Dermis blood vessel endothelial cell (primary cell): ENCODE results near the gene SLFN12. TPM values are rescaled to one million over a fixed set of nuclear protein-coding genes. Genes with fewer than 3 reads are reported as not detected.
"Not testable (repeated sequence)": the region's sequence is repeated elsewhere in the genome, so short reads cannot be mapped to it uniquely, and the experiment has no call there.

ENCODE experiments used
- DNase-seq: peaks from one replicate; pipeline ENCODE4 v3.0.0; 2010
- total RNA-seq: library from RNA; depleted of rRNA; stranded (reverse); fragments of >200 nt; gene quantifications from 2 replicates; pipeline ENCODE4 v1.2.3, GENCODE V29; 2014

Gene SLFN12
- total RNA-seq = 63.5 and 75.6 TPM in 2 replicates

DNA sequence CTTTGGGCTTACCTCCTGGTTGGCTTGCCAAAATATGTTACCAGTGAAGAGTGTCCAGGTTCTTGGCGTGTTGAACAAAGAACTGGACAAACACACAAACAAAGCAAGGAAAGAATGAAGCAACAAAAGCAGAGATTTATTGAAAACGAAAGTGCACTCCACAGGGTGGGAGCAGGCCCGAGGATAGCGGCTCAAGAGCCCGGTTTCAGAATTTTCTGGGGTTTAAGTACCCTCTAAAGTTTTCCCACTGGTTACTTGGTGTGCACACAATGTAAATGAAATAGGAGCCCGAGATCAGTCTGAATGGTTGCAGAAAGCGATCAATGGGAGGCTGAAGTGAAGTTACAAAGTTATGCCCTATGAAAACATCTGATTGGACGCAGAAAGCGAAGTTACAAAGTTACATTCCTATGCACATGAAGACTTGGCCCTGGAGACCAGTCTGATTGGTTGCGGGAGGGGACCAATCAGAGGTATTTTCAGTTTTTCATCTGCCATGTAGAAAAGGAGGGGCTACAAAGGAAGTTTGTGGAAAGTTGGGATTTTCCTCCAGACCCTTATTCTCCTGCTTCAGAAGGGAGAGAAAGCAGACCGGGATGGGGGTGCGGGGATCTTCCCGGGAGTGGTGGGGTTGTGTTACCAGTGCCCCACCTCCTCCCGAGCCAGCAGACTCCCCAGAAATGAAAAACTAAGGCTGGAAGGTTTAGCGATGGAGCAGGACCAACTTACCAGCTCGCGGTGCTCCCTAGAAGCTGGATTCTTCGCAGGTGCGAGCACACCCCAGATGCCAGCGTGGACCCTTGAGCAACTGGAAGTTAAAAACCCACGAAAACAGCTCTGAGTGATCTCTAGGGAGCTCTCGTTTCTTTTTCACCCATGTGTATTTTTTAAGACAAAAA, at the start of gene SLFN12:
TSS of gene SLFN12 (minus strand) at position 325 of the 899 bp plus-strand sequence. CDS start 9,472 bp downstream, outside the sequence.
- DNase-seq = peak; percentile 97

DNA sequence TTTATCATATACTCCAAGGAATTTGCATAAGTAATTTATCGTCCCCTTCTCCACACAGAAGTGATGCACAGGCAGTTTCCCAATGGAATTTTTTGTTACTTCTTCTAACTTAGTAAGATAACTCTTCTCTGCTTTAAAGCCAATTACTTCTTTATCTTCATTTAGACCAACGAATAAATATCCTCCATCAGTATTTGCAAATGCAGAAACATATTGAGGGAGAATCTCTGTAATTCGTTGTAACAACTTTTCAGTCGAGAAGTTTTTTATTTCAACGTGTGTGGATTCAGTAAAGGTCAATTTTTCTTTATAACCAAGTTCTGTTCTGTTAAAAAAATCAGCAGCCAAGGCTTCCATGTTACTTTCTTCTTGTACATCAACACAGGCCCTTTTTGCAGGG, 47.0 kb upstream of the SLFN12 start:
- DNase-seq = no peak

DNA sequence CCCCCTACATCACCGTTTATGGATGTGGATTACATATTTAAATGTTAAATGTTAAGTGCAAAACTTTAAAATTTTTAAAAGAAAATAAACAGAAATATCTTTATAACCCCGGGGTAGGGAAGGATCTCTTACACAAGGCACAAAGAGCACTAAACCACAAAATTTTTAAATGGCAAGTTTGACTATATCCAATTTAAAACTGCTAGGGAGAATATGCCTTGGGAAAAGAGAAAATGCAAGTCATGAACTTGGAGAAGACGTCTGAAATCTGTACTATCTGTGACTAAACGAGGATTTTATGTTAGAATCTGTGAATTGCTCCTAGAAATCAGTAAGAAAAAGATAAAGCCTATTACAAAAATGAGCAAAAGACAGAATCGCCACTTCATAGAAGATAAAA, 44.9 kb upstream of the SLFN12 start:
- no peak for DNase-seq

DNA sequence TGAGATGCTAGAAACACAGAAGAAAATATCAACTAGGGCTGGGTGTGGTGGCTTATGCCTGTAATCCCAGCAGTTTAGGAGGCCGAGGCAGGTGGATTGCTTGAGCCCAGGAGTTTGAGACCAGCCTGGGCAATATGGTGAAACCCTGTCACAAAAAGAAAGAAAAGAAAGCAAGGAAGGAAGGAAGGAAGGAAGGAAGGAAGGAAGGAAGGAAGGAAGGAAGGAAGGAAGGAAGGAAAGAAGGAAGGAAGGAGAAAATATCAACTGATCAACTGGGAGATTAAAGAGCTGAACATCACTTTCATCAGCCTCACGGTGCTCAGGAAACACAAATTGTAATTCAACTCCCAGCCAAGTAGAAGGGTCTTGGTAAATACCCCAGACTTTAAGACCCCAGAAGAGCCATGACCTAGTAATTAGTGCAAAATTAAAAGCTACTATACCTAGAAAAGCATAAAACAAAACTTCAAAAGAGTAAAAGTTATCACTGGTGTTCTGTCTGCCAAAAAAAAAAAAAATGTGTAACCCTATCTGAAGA, 44.1 kb upstream of the SLFN12 start:
- no peak for DNase-seq

GRCh38 chr17:35468475-35468874, 36.2 kb upstream of the SLFN12 start:
- no peak for DNase-seq

DNA sequence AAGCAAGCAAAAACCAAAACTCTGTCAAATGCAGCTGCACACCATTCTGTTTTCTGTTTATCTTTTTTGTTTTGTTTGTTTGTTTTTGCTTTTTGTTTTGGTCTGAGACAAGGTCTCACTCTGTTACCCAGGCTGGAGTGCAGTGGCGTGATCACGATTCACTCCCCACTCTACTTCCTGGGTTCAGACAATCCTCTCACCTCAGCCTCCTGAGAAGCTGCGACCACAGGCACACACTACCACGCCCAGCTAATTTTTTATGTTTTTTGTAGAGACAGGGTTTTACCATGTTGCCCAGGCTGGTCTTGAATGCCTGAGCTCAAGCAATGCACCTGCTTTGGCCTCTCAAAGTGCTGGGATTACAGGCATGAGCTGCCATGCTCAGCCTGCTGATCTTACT, 35.5 kb upstream of the SLFN12 start:
- no peak for DNase-seq

DNA sequence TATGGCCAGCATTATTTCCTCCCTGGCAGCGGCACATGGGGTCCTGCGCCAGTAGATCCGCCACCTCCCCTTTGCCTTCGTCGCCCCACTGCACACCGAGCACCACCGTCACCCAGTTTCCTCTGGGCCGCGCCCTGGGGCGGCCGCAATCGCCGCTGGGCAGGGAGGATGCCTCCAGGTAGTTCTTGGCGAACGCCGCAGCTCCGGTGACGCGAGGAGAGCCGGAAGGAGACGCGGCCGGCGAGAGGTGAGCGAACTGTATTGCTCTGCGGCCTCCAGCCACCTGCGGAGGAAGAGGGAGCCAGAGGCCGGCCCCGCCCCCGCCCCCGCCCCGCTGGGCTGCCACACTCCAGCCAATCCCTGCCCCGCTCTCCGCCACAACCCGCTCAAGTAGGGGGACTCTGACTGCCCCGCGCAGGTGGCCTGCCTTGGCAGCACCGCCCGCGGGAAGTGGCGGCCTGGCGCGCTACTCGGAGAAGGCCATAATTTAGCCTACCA, 28.1 kb upstream of the SLFN12 start:
- DNase-seq = peak; percentile 26

- DNase-seq = not testable (repeated sequence)
Observed at GRCh38 chr17:35454035-35454434, 21.7 kb upstream of the SLFN12 start.

- no peak for DNase-seq
Observed at GRCh38 chr17:35453171-35453570, 20.9 kb upstream of the SLFN12 start.

GRCh38 chr17:35449371-35449931, 17.2 kb upstream of the SLFN12 start:
- no peak for DNase-seq

GRCh38 chr17:35448899-35449227, 16.6 kb upstream of the SLFN12 start:
- DNase-seq = no peak

DNA sequence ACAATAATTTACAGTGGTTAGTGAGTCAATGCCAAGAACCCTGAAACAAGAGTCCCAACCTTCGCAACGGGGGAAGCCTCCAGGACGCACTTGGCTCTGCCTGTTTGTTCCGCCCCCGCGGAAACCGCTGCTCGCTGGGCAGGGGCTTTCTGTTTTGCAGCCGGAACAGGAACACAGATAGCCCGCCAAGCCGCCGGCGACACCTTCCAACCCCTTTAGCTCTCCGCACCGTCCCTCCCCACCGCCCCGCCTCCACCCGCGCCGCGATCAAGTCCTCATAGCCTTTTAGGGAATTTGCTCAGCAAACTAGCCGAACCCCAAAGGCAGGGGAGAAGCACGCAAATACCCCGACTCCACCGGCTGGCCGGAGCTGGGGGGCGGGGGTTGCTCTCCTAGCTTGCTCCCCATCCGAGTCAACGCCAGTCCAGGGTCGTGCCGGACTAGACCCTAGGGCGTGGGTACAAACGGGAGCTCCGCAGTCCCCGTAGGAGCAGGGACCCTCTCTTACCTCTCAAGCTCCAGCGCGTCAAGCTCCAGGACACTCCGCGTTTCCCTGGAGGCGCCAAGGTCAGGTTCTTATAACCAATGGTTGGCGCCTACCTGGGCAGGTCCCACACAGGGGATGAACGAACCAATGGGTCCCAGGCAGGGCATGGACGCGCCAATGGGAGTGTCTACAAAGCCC, 16.1 kb upstream of the SLFN12 start, which contains the start of gene SLFN13:
TSS of gene SLFN13 (minus strand) at position 553 of the 685 bp plus-strand sequence. CDS start 3,086 bp downstream, outside the sequence.
- peak; percentile 73 for DNase-seq

- no peak for DNase-seq
Observed at GRCh38 chr17:35447499-35447898, 15.2 kb upstream of the SLFN12 start.

- DNase-seq = no peak
Observed at GRCh38 chr17:35438433-35438832, 6.1 kb upstream of the SLFN12 start.

GRCh38 chr17:35433075-35433894, 985 bp upstream of the SLFN12 start:
- DNase-seq = peak; percentile 98

- no peak for DNase-seq
Observed at GRCh38 chr17:35429702-35430101, 2.6 kb downstream of the SLFN12 start.

GRCh38 chr17:35428229-35428628, 4.1 kb downstream of the SLFN12 start:
- no peak for DNase-seq

DNA sequence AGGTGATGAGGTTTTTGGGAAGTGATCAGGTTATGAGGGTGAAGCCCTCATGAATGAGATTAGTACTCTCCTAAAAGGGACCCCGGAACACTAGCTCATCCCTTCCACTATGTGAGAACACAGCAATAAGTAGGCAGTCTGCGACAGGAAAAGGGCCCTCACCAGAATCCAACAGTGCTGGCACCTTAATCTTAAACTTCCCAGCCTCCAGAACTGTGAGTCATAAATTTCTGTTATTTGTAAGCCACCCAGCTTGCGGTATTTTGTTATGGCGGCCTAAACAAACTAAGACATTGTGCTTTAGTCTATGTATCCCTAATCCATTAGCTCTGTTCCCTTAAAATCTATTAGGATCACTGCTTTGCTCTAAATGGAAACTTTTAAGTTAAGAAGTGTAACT, 8.5 kb downstream of the SLFN12 start:
- no peak for DNase-seq

- DNase-seq = not testable (repeated sequence)
Observed at GRCh38 chr17:35421069-35421468, 11.2 kb downstream of the SLFN12 start.

DNA sequence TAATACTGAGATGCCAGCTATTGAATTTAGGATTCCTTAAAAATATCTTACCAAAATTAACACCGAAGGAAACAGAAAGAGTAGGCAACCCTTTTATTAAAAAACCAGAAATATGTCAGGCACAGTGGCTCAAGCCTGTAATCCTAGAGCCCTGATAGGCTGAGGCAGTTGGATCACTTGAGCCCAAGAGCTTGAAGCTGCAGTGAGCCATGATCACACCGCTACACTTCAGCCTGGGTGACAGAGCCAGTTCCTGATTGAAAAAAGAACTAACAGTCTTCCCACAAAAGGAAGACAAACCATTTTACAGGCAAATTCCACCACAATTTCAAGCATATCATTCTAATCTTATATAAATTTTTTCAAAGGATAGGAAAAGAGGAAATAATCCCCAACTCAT, 15.6 kb downstream of the SLFN12 start:
- no peak for DNase-seq

GRCh38 chr17:35414707-35415106, 17.6 kb downstream of the SLFN12 start:
- not testable (repeated sequence) for DNase-seq

DNA sequence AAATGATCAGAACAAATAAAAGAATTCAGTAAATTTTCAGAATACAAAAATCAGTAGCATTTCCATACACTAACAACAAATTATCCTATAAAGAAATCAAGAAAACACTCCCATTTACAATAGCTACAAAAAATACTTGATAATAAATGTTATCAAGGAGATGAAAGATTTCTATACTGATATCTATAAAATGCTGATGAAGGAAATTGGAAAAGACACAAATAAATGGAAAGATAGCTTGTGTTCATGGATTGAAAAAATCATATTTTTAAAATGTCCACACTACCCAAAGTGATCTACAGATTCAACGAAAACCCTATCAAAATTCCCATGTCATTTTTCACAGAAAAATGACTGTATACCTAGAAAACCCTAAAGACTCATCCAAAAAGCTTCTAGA, 18.1 kb downstream of the SLFN12 start:
- DNase-seq = no peak
